H1 (cell line): Measurements from ENCODE around the gene C17orf50.

Source experiments
- CTCF ChIP-seq, 3 experiments: IDR thresholded peaks; 1 replicate in 2 of 3; 2 replicates in 1 of 3; pipeline versions ENCODE4 v1.5.1 to v1.6.1; 2011; ENCODE audit warnings: low read length in 3 of 3, mild to moderate bottlenecking in 3 of 3, inconsistent platforms in 2 of 3, low read depth in 1 of 3, moderate library complexity in 1 of 3; ENCODE audit not compliant: insufficient read depth in 1 of 3; ENCODE audit errors: control extremely low read depth in 1 of 3
- EGR1 ChIP-seq: IDR thresholded peaks from 2 replicates; pipeline ENCODE4 v1.6.1; 2011; ENCODE audit warnings: low read depth, low read length, borderline replicate concordance
- MAX ChIP-seq: IDR thresholded peaks from 2 replicates; pipeline ENCODE4 v1.6.1; 2012; ENCODE audit warnings: inconsistent platforms
- POLR2A ChIP-seq, 2 experiments: IDR thresholded peaks; 1 replicate in 1 of 2; 2 replicates in 1 of 2; pipeline ENCODE4 v1.6.1; 2011; ENCODE audit warnings: low read depth in 2 of 2, low read length in 2 of 2, mild to moderate bottlenecking in 2 of 2; ENCODE audit errors: control extremely low read depth in 1 of 2
- POU5F1 ChIP-seq: IDR thresholded peaks from 2 replicates; pipeline ENCODE4 v1.6.1; 2011; ENCODE audit warnings: low read depth, mild to moderate bottlenecking, low read length, moderate library complexity
- SIX5 ChIP-seq: IDR thresholded peaks from 2 replicates; pipeline ENCODE4 v1.6.1; 2011; ENCODE audit warnings: mild to moderate bottlenecking, low read depth, low read length
- SUZ12 ChIP-seq: fragments of 200-600 bp; sonication (generic); IDR thresholded peaks from 2 replicates; pipeline ENCODE4 v1.6.1; 2012; ENCODE audit warnings: mild to moderate bottlenecking, inconsistent platforms, low read length, moderate library complexity, mixed read lengths
- TEAD4 ChIP-seq: IDR thresholded peaks from 2 replicates; pipeline ENCODE4 v1.6.1; 2012; ENCODE audit warnings: low read depth, low read length, inconsistent platforms, mixed read lengths
- USF2 ChIP-seq: IDR thresholded peaks from 2 replicates; pipeline ENCODE4 v1.6.1; 2011; ENCODE audit warnings: low read length, improper control_type of control experiment
- YY1 ChIP-seq: IDR thresholded peaks from 2 replicates; pipeline ENCODE4 v1.6.1; 2011; ENCODE audit warnings: low read depth, mild to moderate bottlenecking, low read length
- ZNF274 ChIP-seq: IDR thresholded peaks from 2 replicates; pipeline ENCODE4 v1.7.0; 2012; ENCODE audit warnings: low read length, borderline replicate concordance; ENCODE audit errors: extremely low read depth

- TF ChIP-seq YY1, result no peak
- no peak for TF ChIP-seq CTCF (IDR thresholded peaks at IDR 0.05; ENCODE audit: control extremely low read depth in 1 of 3, insufficient read depth in 1 of 3, low read depth in 1 of 3, low read length in 3 of 3)
- TF ChIP-seq USF2, result no peak
- TF ChIP-seq EGR1, result no peak
- TF ChIP-seq POLR2A (IDR thresholded peaks at IDR 0.05; ENCODE audit: control extremely low read depth in 1 of 2, low read depth in 2 of 2, low read length in 2 of 2), result no peak
- TF ChIP-seq POU5F1, result no peak
- TF ChIP-seq TEAD4, result no peak
- no peak for TF ChIP-seq MAX
- no peak for TF ChIP-seq ZNF274
- no peak for TF ChIP-seq SUZ12
- no peak for TF ChIP-seq SIX5
These were observed 17.7 kb upstream of the C17orf50 start for GRCh38 chr17:35742896-35743477.
